Ishikawa (cell line): ENCODE measurements around the gene MED17.

ENCODE experiments used
- CEBPB ChIP-seq: IDR thresholded peaks from 2 replicates; pipeline ENCODE4 v1.6.1; 2012
- CREB1 ChIP-seq: IDR thresholded peaks from 2 replicates; pipeline ENCODE4 v1.6.1; 2012; ENCODE audit warnings: low read depth
- EGR1 ChIP-seq: IDR thresholded peaks from 2 replicates; pipeline ENCODE4 v1.6.1; 2012
- EP300 ChIP-seq: IDR thresholded peaks from 2 replicates; pipeline ENCODE4 v1.6.1; 2012; ENCODE audit warnings: borderline replicate concordance
- FOXM1 ChIP-seq: IDR thresholded peaks from 2 replicates; pipeline ENCODE4 v1.6.1; 2012; ENCODE audit warnings: low read depth, borderline replicate concordance
- MAX ChIP-seq: IDR thresholded peaks from 2 replicates; pipeline ENCODE4 v1.6.1; 2012
- NFIC ChIP-seq: IDR thresholded peaks from 2 replicates; pipeline ENCODE4 v1.6.1; 2012
- RAD21 ChIP-seq: IDR thresholded peaks from 2 replicates; pipeline ENCODE4 v1.6.1; 2012; ENCODE audit warnings: low read depth
- REST ChIP-seq: IDR thresholded peaks from 2 replicates; pipeline ENCODE4 v1.6.1; 2012; ENCODE audit warnings: low read depth, mild to moderate bottlenecking
- TAF1 ChIP-seq: IDR thresholded peaks from 2 replicates; pipeline ENCODE4 v1.6.1; 2012; ENCODE audit warnings: low read depth, mild to moderate bottlenecking
- TCF12 ChIP-seq: IDR thresholded peaks from 2 replicates; pipeline ENCODE4 v1.6.1; 2012; ENCODE audit warnings: low read depth
- TEAD4 ChIP-seq: IDR thresholded peaks from 2 replicates; pipeline ENCODE4 v1.6.1; 2012
- USF1 ChIP-seq: IDR thresholded peaks from 2 replicates; pipeline ENCODE4 v1.6.1; 2012
- YY1 ChIP-seq: IDR thresholded peaks from 2 replicates; pipeline ENCODE4 v1.6.1; 2012; ENCODE audit warnings: low read depth
- ZBTB7A ChIP-seq: IDR thresholded peaks from 2 replicates; pipeline ENCODE4 v1.6.1; 2012; ENCODE audit warnings: low read depth

MED17 gene

GRCh38 chr11:93804879-93805278 is 20.8 kb downstream of the MED17 start:
- TF ChIP-seq RAD21 (no peak), EP300 (no peak), TEAD4 (no peak), EGR1 (no peak), USF1 (no peak), MAX (no peak), NFIC (no peak), ZBTB7A (no peak), REST (no peak), TAF1 (no peak), CEBPB (no peak), TCF12 (no peak), CREB1 (no peak), YY1 (no peak), FOXM1 (no peak)

- TF ChIP-seq TEAD4 (no peak), CREB1 (no peak), RAD21 (no peak)
These were observed 23.9 kb downstream of the MED17 start for GRCh38 chr11:93807980-93808379.

- TF ChIP-seq TAF1 (no peak), USF1 (no peak), RAD21 (no peak), ZBTB7A (no peak), TEAD4 (no peak), CEBPB (no peak), FOXM1 (no peak), MAX (no peak), YY1 (no peak), REST (no peak), CREB1 (no peak), EGR1 (no peak), NFIC (no peak), EP300 (no peak), TCF12 (no peak)
These were observed 29.9 kb downstream of the MED17 start for GRCh38 chr11:93813974-93814373.

- no peak for TF ChIP-seq CREB1
- no peak for TF ChIP-seq TCF12
- no peak for TF ChIP-seq REST
- no peak for TF ChIP-seq MAX
- no peak for TF ChIP-seq NFIC
- TF ChIP-seq TEAD4: no peak
- TF ChIP-seq RAD21: no peak
- no peak for TF ChIP-seq YY1
- TF ChIP-seq ZBTB7A: no peak
- TF ChIP-seq EP300: no peak
- TF ChIP-seq TAF1: no peak
- TF ChIP-seq USF1: no peak
- no peak for TF ChIP-seq EGR1
- no peak for TF ChIP-seq FOXM1
- no peak for TF ChIP-seq CEBPB
These were observed 31.0 kb downstream of the MED17 start for GRCh38 chr11:93814966-93815633.
